BE2C (cell line): ENCODE results near the gene KLF16.
A peak's percentile ranks its signal among the peaks of the same experiment; 100 is the strongest.
"Not testable (repeated sequence)": the region's sequence is repeated elsewhere in the genome, so short reads cannot be mapped to it uniquely, and the experiment has no call there.

Source experiments
- DNase-seq: peaks from one replicate; pipeline ENCODE4 v3.0.0-alpha.2; 2020
- H3K27me3 ChIP-seq: fragments of 250-450 bp; sonication (Bioruptor Pico); 2 replicates; pipeline ENCODE4 v1.5.1; 2020; ENCODE audit warnings: mild to moderate bottlenecking
- H3K36me3 ChIP-seq: fragments of 250-450 bp; sonication (Bioruptor Pico); 2 replicates; pipeline ENCODE4 v1.5.1; 2020; ENCODE audit warnings: mild to moderate bottlenecking
- H3K4me1 ChIP-seq: fragments of 250-450 bp; sonication (Bioruptor Pico); 2 replicates; pipeline ENCODE4 v1.5.1; 2020
- H3K4me3 ChIP-seq: 2 replicates; pipeline ENCODE4 v1.5.1; 2011; ENCODE audit warnings: low read depth, low read length
- H3K9me3 ChIP-seq: fragments of 250-450 bp; sonication (Bioruptor Pico); 2 replicates; pipeline ENCODE4 v1.5.1; 2020
- CTCF ChIP-seq: IDR thresholded peaks from 2 replicates; pipeline ENCODE4 v1.5.1; 2012; ENCODE audit warnings: mild to moderate bottlenecking, low read depth, low read length

Gene KLF16

GRCh38 chr19:1876496-1877279, 13.3 kb upstream of the KLF16 start:
- H3K4me3 ChIP-seq: peak overlapping the region; percentile 94
- DNase-seq, H3K27me3 ChIP-seq, H3K4me1 ChIP-seq, H3K9me3 ChIP-seq: not testable (repeated sequence)
- H3K36me3 ChIP-seq: peaks cover 18% of the 10 kb centered on the region
- TF ChIP-seq CTCF: peak; percentile 41

- no peak for TF ChIP-seq CTCF
- Histone ChIP-seq H3K4me3 (peak overlapping the region; percentile 94), H3K9me3 (no peaks in the 10 kb centered on the region), H3K27me3 (no peaks in the 10 kb centered on the region), H3K36me3 (peaks cover 23% of the 10 kb centered on the region), H3K4me1 (peaks cover 4% of the 10 kb centered on the region; the same call in 1 of the 2 replicates)
- DNase-seq: peak; percentile 95
Observed at GRCh38 chr19:1875646-1876495, 12.5 kb upstream of the KLF16 start.

- peaks cover 25% of the 10 kb centered on the region for H3K36me3 ChIP-seq
- H3K4me1 ChIP-seq, DNase-seq, H3K27me3 ChIP-seq, H3K9me3 ChIP-seq: not testable (repeated sequence)
- H3K4me3 ChIP-seq: peak overlapping the region; percentile 94
Observed at GRCh38 chr19:1875265-1875645, 11.9 kb upstream of the KLF16 start.

- TF ChIP-seq CTCF: no peak
- peaks cover 25% of the 10 kb centered on the region for H3K36me3 ChIP-seq
- H3K9me3 ChIP-seq: no peaks in the 10 kb centered on the region
- H3K4me3 ChIP-seq: peak overlapping the region; percentile 94
- no peak for DNase-seq
- peaks cover 4% of the 10 kb centered on the region; the same call in 1 of the 2 replicates for H3K4me1 ChIP-seq
- no peaks in the 10 kb centered on the region for H3K27me3 ChIP-seq
Observed at GRCh38 chr19:1874554-1875185, 11.3 kb upstream of the KLF16 start.

- TF ChIP-seq CTCF: no peak
- DNase-seq: peak; percentile 81
- peak overlapping the region; percentile 94 for H3K4me3 ChIP-seq
- H3K27me3 ChIP-seq: no peaks in the 10 kb centered on the region
- no peaks in the 10 kb centered on the region for H3K9me3 ChIP-seq
- peaks cover 4% of the 10 kb centered on the region; the same call in 1 of the 2 replicates for H3K4me1 ChIP-seq
- H3K36me3 ChIP-seq: peaks cover 28% of the 10 kb centered on the region
Observed at GRCh38 chr19:1873524-1874473, 10.4 kb upstream of the KLF16 start.
